GM19025 (cell line): ENCODE data around the gene FLT1.

Experiments used
- ATAC-seq: cut with Tn5 transposase; IDR thresholded peaks from one replicate; pipeline ENCODE4 v1.9.1; 2021; ENCODE audit warnings: mild to moderate bottlenecking, low read depth, moderate library complexity; ENCODE audit not compliant: unreplicated experiment

The FLT1 gene

GRCh38 chr13:28401303-28402056, 93.4 kb downstream of the FLT1 start:
- peak; percentile 41 for ATAC-seq

GRCh38 chr13:28396053-28396452, 98.9 kb downstream of the FLT1 start:
- ATAC-seq: no peak

DNA sequence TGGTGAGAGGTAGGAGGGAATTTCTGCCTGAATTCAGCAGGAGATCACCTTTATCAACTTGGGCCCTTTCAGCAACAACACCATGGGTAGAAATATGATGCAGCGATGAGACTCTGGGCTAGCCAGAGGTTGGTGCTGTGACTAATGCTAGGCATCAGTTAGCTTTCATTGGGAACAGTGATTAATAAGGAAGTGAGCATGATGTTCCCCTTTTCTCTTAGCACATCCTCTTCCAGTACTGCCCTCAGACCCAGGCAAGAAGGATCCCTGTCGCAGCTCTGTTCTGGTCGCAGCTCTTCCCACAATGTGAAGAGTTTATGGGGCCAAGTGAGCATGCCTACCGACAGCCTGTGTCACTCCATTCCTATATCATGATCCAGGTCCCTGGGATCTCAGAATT, 100.5 kb downstream of the FLT1 start:
- no peak for ATAC-seq

DNA sequence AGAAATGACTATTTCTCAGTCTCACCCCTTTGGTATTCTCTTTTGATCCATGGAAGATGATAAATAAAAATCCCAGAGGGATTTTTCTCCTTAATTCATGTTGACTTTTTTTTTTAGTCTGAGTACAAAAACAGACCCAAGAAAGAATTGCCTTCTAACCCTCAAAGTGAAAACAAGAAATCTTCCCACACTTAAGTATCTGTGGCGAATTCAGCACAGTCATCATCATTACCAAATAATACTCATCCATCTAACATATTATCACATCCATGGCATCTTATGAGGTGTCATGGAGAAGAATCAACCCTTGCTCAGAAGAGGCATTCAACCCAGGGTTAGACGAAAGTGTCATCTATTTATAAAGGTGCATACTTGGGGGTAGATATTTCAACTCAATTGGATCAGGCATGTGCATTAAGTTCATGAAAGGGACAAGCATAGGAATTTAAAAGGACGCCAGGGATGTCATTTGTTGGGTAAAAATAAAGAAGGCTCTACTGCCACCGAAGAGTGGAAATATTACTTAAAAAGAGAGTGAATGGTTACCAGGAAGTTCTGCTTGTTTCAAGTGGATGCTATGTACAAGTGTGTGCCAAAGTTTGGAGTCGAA, 101.9 kb downstream of the FLT1 start:
- no peak for ATAC-seq

GRCh38 chr13:28392428-28392827, 102.5 kb downstream of the FLT1 start:
- ATAC-seq: no peak

DNA sequence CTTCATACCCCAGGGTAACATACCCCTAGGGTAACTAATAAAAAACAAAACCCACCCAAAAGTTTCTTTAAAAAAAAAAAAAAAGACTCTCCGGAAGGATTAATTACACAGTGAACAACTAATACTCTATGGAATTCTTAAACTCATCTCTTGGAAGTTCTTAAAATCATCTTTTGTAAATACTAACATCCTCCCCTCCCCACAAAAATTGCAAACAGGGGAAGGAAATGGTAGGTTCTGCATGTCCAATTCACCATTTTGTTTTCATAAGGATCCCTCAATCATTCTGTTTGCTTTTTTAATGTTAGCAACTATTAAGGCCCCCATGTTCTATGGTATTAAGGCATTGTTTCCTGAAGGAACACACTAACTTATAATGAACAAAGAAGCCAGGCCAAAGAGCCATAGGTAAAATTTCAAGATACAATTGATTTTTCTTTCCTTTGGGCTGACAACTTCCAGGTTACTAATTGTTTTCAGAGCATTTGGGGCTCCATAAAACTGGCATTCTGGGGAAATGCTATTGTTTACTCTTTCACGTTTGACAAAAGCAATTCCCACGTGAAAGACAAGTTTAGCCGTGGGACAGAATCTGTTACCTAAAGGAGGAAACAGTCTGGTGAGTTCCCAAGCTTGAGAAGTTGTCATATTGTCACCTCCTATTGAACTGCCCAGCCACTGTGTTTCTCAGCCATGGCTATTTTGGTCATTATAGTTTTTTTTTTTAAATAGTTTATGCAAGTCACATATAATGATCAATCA, 107.0 kb downstream of the FLT1 start:
- ATAC-seq: no peak

DNA sequence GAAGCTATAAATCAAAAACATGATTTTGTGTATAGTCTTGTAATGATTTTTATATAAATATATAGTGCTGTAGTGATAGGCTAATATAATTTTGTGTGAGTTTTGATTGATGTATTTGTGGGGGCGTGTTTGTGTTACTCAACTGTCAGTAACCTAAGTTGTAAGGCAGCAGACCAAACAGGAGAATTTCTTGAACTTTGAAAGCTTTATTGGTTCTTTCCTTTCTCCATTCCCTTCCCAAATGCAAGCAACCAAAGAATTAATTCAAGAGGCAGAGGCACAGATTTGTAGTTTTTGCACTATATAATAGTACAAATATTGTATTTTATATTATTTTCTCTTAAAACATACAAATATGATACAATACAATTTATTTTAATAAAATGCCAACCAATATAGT, 109.6 kb downstream of the FLT1 start:
- ATAC-seq: no peak

DNA sequence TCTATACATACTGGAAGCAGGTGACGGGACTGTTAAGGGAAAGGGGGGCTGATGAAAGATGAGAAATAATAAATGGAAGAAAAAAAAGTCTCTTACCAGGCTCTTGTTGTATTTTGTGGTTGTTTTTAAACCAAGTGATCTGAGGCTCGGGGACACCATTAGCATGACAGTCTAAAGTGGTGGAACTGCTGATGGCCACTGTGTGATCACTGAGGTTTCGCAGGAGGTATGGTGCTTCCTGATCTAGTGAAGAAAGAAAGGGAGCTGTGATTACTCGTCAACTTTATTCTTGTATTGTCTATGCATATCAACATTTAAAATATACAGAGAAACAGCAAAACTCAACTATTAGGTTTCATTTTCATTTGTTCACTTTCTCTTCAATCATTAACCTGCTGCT, 110.1 kb downstream of the FLT1 start:
- ATAC-seq: no peak

DNA sequence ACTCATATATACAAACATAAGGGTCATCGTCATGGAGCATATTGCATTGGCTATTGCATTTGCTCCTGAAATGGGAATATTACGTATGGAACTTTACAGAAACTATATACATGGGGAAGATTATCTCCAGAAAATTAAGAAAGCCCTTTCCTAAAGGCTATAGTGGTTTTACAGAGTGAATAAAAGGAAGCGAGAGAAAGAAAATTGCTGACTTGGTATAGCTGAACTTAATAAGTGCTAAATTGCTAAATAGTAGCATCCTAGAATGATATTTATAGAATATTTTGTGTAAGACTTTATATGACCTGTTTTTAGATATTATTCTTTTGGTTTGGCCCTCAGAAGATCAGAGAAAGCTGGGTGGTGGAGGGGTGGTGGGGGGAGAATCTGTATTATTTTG, 114.6 kb downstream of the FLT1 start:
- no peak for ATAC-seq

- no peak for ATAC-seq
These were observed 115.4 kb downstream of the FLT1 start for GRCh38 chr13:28379371-28380083.

DNA sequence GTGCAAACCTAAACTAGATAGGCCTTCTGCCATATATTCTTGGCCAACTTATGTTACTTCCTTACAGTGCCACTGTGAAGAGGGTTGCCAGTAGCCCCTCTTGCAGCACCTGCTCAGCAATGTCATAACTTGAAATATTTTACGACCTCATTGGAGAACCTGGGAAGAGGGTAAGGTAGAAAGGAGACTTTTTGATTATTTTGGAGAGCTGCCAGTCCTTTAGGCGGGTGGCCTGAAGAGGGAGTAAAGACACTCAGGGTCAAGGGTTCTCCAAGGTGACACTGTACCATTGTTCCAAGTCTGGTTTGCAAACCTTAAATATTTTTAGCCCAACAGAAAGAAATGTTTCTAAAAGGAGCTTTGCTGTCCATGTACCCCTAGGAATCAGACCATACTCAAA, 118.3 kb downstream of the FLT1 start:
- no peak for ATAC-seq

- ATAC-seq: no peak
These were observed 119.5 kb downstream of the FLT1 start for GRCh38 chr13:28375250-28375930.

- no peak for ATAC-seq
These were observed 121.1 kb downstream of the FLT1 start for GRCh38 chr13:28373810-28374209.

GRCh38 chr13:28370448-28370847, 124.5 kb downstream of the FLT1 start:
- no peak for ATAC-seq

GRCh38 chr13:28358708-28359107, 136.2 kb downstream of the FLT1 start:
- no peak for ATAC-seq

DNA sequence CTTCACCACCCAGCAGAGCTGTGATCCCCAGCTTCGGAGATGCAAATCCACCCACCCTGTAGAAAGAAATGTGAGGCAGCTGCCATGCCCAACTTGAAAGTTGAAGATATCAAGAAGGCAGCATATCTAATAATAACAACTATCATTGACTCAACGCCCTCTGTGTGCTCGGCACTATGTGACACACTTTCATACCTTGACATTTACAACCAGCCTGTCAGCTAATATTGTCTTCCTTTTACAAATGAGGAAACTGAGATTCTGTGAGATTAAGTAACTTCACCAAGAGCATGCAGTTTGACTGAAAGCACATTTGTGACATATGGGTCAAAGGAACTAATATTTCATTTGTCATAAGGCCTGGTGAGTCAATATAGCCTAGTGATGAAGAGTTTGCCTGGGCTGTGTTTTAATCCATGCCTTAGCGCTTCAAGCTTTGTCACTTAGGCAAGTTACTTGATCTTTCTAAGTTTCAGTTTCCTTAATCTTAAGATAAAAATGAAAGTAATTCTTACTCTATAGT, 137.0 kb downstream of the FLT1 start:
- ATAC-seq: no peak

DNA sequence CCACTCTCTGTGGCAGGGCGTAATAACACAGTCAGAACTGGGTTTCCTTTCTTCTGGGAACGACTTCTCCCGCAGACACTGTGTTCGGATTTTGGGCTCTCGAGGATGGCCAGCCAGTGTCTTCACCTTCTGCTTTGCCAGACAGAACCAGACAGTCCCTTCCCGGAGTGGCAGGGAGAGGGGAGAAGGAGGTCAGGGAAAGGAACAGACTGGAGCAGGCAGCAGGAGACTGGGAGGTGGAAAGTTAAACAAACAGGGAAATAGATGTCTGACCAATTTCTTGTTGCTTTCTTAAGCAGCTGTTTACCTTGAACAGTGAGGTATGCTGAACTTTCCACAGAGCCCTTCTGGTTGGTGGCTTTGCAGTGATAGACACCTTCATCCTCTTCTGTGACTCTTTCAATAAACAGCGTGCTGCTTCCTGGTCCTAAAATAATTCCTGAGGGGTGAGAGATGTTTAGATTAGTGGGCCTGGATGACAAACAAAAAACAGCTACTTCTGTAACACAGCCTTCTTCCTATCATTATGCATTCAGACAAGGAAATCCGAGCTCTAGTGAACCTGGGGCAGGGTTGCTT, 137.6 kb downstream of the FLT1 start:
- no peak for ATAC-seq

DNA sequence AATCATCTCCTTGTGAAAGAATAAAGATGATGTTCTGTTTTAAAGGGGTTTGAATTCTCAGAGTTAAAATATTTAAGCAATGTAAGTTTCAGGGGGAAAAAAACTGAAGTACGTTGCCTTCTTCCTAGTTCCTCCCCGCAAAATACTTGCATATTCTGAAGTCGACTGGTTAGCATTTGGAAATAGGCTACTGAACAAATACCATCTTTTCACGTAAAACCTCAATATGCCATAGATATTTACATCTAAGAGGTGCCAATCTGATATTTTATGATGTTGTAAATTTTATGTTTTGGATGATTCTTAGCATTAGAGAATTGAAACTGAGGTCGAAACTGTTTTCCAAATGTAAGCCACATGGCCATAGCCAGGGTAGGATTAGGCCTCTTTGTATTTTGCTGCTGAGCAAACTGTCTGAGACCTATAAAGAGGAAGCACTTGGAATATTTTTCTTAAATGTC, 138.3 kb downstream of the FLT1 start:
- no peak for ATAC-seq

GRCh38 chr13:28355822-28356371, 139.0 kb downstream of the FLT1 start:
- no peak for ATAC-seq
